IMR-90 (cell line): ENCODE data around the gene PRKCE. TPM values are rescaled to one million over a fixed set of nuclear protein-coding genes. Genes with fewer than 3 reads are reported as not detected.

Experiments used
- ATAC-seq: fragments of 200-7000 bp; cut with Tn5 transposase; 2 replicates; pipeline ENCODE4 v1.9.1; 2020; ENCODE audit warnings: low read depth, mild to moderate bottlenecking, moderate library complexity
- BruUV-seq: library from RNA; stranded (reverse); fragments of 400-500 nt; replicated peaks from 2 replicates; lab custom pipeline; 2021; lab: Mats Ljungman, UMichigan
- CTCF ChIA-PET: fragments of 300-600 bp; formaldehyde crosslinking; extraction: SDS; loops from one replicate; lab custom pipeline; 2021; ENCODE audit warnings: antibody characterized with exemption; lab: Yijun Ruan, JAX
- POLR2A ChIA-PET: fragments of 300-600 bp; sonication (Branson Sonifier 250); formaldehyde crosslinking; loops from one replicate; lab custom pipeline; 2022; ENCODE audit warnings: antibody characterized with exemption; ENCODE audit not compliant: unreplicated experiment; lab: Charles Lee
- DNase-seq: peaks from one replicate; pipeline ENCODE4 v3.0.0; 2013
- H2AFZ ChIP-seq: replicated peaks from 2 replicates; pipeline ENCODE3; 2013; ENCODE audit warnings: low read length, mild to moderate bottlenecking; ENCODE audit not compliant: poor library complexity
- H2AK5ac ChIP-seq: 2 replicates; pipeline ENCODE4 v1.6.1; 2013; ENCODE audit warnings: low read depth, low read length, inconsistent platforms
- H2AK9ac ChIP-seq: replicated peaks from 2 replicates; pipeline ENCODE3; 2013; ENCODE audit warnings: mild to moderate bottlenecking, low read depth, low read length, moderate library complexity; ENCODE audit not compliant: poor library complexity
- H2BK120ac ChIP-seq: 2 replicates; pipeline ENCODE4 v1.6.1; 2013; ENCODE audit warnings: low read depth, low read length, inconsistent platforms
- H2BK15ac ChIP-seq: 3 replicates; pipeline ENCODE4 v1.6.1; 2013; ENCODE audit warnings: low read depth, low read length, inconsistent platforms
- H2BK20ac ChIP-seq: 2 replicates; pipeline ENCODE4 v1.6.1; 2013; ENCODE audit warnings: low read depth, mild to moderate bottlenecking, inconsistent platforms, low read length, moderate library complexity
- H2BK5ac ChIP-seq: 2 replicates; pipeline ENCODE4 v1.6.1; 2013; ENCODE audit warnings: mild to moderate bottlenecking, low read depth, low read length, inconsistent platforms; ENCODE audit not compliant: poor library complexity, severe bottlenecking
- H3K14ac ChIP-seq: replicated peaks from 2 replicates; pipeline ENCODE4 v1.6.1; 2013; ENCODE audit warnings: low read depth, low read length, inconsistent platforms
- H3K18ac ChIP-seq: 2 replicates; pipeline ENCODE4 v1.6.1; 2013; ENCODE audit warnings: low read depth, low read length, control low read depth
- H3K23ac ChIP-seq: 2 replicates; pipeline ENCODE4 v1.6.1; 2013; ENCODE audit warnings: low read depth, low read length, inconsistent platforms
- H3K27ac ChIP-seq: 2 replicates; pipeline ENCODE4 v1.5.1; 2013; ENCODE audit warnings: mild to moderate bottlenecking, control low read depth, low read length; ENCODE audit not compliant: insufficient read depth
- H3K27me3 ChIP-seq: 2 replicates; pipeline ENCODE4 v1.6.1; 2013; ENCODE audit warnings: low read length; ENCODE audit not compliant: control insufficient read depth, insufficient read depth
- H3K36me3 ChIP-seq: 2 replicates; pipeline ENCODE4 v1.6.1; 2013; ENCODE audit warnings: low read length, mixed read lengths; ENCODE audit not compliant: control insufficient read depth, insufficient read depth
- H3K4ac ChIP-seq: 2 replicates; pipeline ENCODE4 v1.6.1; 2013; ENCODE audit warnings: low read depth, low read length, inconsistent platforms
- H3K4me1 ChIP-seq: 2 replicates; pipeline ENCODE4 v1.6.1; 2013; ENCODE audit warnings: low read length, mixed read lengths; ENCODE audit not compliant: control insufficient read depth, insufficient read depth
- H3K4me2 ChIP-seq: 2 replicates; pipeline ENCODE4 v1.6.1; 2013; ENCODE audit warnings: low read depth, mild to moderate bottlenecking, control low read depth, low read length, moderate library complexity
- H3K4me3 ChIP-seq: 2 replicates; pipeline ENCODE4 v1.5.1; 2013; ENCODE audit warnings: low read depth, mild to moderate bottlenecking, control low read depth, low read length, moderate library complexity; ENCODE audit not compliant: insufficient read depth
- H3K56ac ChIP-seq: 2 replicates; pipeline ENCODE4 v1.6.1; 2013; ENCODE audit warnings: low read length, inconsistent platforms; ENCODE audit not compliant: insufficient read depth; ENCODE audit errors: extremely low read depth
- H3K79me1 ChIP-seq, 2 experiments: 2 replicates each; pipeline ENCODE4 v1.6.1; 2013; ENCODE audit warnings: low read length in 2 of 2, inconsistent platforms in 1 of 2, low read depth in 1 of 2
- H3K9ac ChIP-seq: 2 replicates; pipeline ENCODE4 v1.6.1; 2013; ENCODE audit warnings: low read depth, low read length, control low read depth
- H3K9me1 ChIP-seq: 2 replicates; pipeline ENCODE4 v1.6.1; 2013; ENCODE audit warnings: low read length, inconsistent platforms; ENCODE audit not compliant: insufficient read depth
- H3K9me3 ChIP-seq: 2 replicates; pipeline ENCODE4 v1.6.1; 2013; ENCODE audit warnings: low read length; ENCODE audit not compliant: control insufficient read depth, insufficient read depth
- H4K20me1 ChIP-seq: 2 replicates; pipeline ENCODE4 v1.6.1; 2013; ENCODE audit warnings: low read length, inconsistent platforms; ENCODE audit not compliant: insufficient read depth
- H4K5ac ChIP-seq: 2 replicates; pipeline ENCODE4 v1.6.1; 2013; ENCODE audit warnings: mild to moderate bottlenecking, low read depth, low read length, control low read depth
- H4K8ac ChIP-seq, 2 experiments: 2 replicates each; pipeline ENCODE4 v1.6.1; 2013; ENCODE audit warnings: low read depth in 2 of 2, low read length in 2 of 2, control low read depth in 1 of 2, inconsistent platforms in 1 of 2
- H4K91ac ChIP-seq: 2 replicates; pipeline ENCODE4 v1.6.1; 2013; ENCODE audit warnings: low read depth, low read length, inconsistent platforms; ENCODE audit not compliant: insufficient read depth
- BHLHE40 ChIP-seq: fragments of 150-350 bp; IDR thresholded peaks from 2 replicates; pipeline ENCODE4 v1.6.1; 2016; ENCODE audit warnings: mild to moderate bottlenecking, low read depth, low read length
- CEBPB ChIP-seq: IDR thresholded peaks from 2 replicates; pipeline ENCODE4 v1.6.1; 2012; ENCODE audit warnings: low read depth, low read length, improper control_type of control experiment
- CHD1 ChIP-seq: IDR thresholded peaks from 2 replicates; pipeline ENCODE4 v1.6.1; 2012; ENCODE audit warnings: low read depth, low read length, improper control_type of control experiment
- CTCF ChIP-seq: conservative IDR thresholded peaks from 2 replicates; pipeline ENCODE4 v1.5.1; 2012; ENCODE audit warnings: mild to moderate bottlenecking, low read depth, low read length, improper control_type of control experiment
- ELK1 ChIP-seq: fragments of 150-350 bp; IDR thresholded peaks from 2 replicates; pipeline ENCODE4 v1.6.1; 2016; ENCODE audit warnings: low read depth, mild to moderate bottlenecking, low read length, moderate library complexity, borderline replicate concordance
- FOS ChIP-seq: fragments of 150-350 bp; IDR thresholded peaks from 2 replicates; pipeline ENCODE4 v1.6.1; 2016; ENCODE audit warnings: low read depth, low read length
- MAFK ChIP-seq: IDR thresholded peaks from 2 replicates; pipeline ENCODE4 v1.6.1; 2012; ENCODE audit warnings: low read depth, low read length, improper control_type of control experiment
- MAZ ChIP-seq: IDR thresholded peaks from 2 replicates; pipeline ENCODE4 v1.6.1; 2012; ENCODE audit warnings: low read depth, mild to moderate bottlenecking, low read length, improper control_type of control experiment, moderate library complexity, borderline replicate concordance
- MXI1 ChIP-seq: IDR thresholded peaks from 2 replicates; pipeline ENCODE4 v1.6.1; 2012; ENCODE audit warnings: low read depth, mild to moderate bottlenecking, low read length, moderate library complexity, borderline replicate concordance
- NFE2L2 ChIP-seq: fragments of 150-350 bp; IDR thresholded peaks from 2 replicates; pipeline ENCODE4 v1.6.1; 2016; ENCODE audit warnings: low read depth, mild to moderate bottlenecking, low read length
- POLR2A ChIP-seq: IDR thresholded peaks from 2 replicates; pipeline ENCODE4 v1.6.1; 2012; ENCODE audit warnings: mild to moderate bottlenecking, low read depth, low read length
- RAD21 ChIP-seq: IDR thresholded peaks from 2 replicates; pipeline ENCODE4 v1.6.1; 2012; ENCODE audit warnings: low read length, improper control_type of control experiment
- RCOR1 ChIP-seq: IDR thresholded peaks from 2 replicates; pipeline ENCODE4 v1.6.1; 2012; ENCODE audit warnings: mild to moderate bottlenecking, low read length, improper control_type of control experiment; ENCODE audit not compliant: insufficient replicate concordance
- RFX5 ChIP-seq: IDR thresholded peaks from 2 replicates; pipeline ENCODE4 v1.8.0; 2012; ENCODE audit warnings: low read depth, mild to moderate bottlenecking, low read length, moderate library complexity
- SMC3 ChIP-seq: fragments of 150-350 bp; IDR thresholded peaks from 2 replicates; pipeline ENCODE4 v1.6.1; 2016; ENCODE audit warnings: low read depth, mild to moderate bottlenecking, antibody characterized with exemption, low read length, moderate library complexity
- USF2 ChIP-seq: fragments of 150-350 bp; IDR thresholded peaks from 2 replicates; pipeline ENCODE4 v1.6.1; 2017; ENCODE audit warnings: mild to moderate bottlenecking, antibody characterized with exemption, low read length, low read depth
- dilution Hi-C: fragments of 300-500 bp; cut with HindIII; formaldehyde crosslinking; loops from one replicate; pipeline ENCODE4 v1.14.3; 2018; ENCODE audit warnings: low sequenced_read_pairs; ENCODE audit not compliant: unreplicated experiment
- in situ Hi-C: fragments of 300-500 bp; cut with MboI; formaldehyde crosslinking; loops from 3 replicates; pipeline ENCODE4 v1.14.3; 2019; ENCODE audit warnings: low sequenced_read_pairs, inconsistent platforms, mixed read lengths
- intact Hi-C: fragments of 100-400 bp; cut with micrococcal nuclease; formaldehyde crosslinking; loops from 2 replicates; pipeline ENCODE4 v1.10.0; 2022
- polyA plus RNA-seq, 3 experiments: library from polyadenylated mRNA; depleted of rRNA; stranded (reverse); fragments of >200 nt; gene quantifications; 2 replicates each; pipeline ENCODE4 v1.2.3, GENCODE V29; 2012; ENCODE audit warnings: low replicate concordance in 1 of 3
- total RNA-seq: library from RNA; depleted of rRNA; stranded (reverse); fragments of >200 nt; gene quantifications from 2 replicates; pipeline ENCODE4 v1.2.3, GENCODE V29; 2012

Gene PRKCE
- total and polyA plus RNA-seq, 2 of the 4 experiments (the other 2 are of a cell fraction): 8.1 to 32.4 TPM

- dilution Hi-C loops (no loop called here), in situ Hi-C loops (no loop called here), intact Hi-C loops (no loop called here)
- H3K9me3 ChIP-seq: no peaks in the 10 kb centered on the region
- DNase-seq: no peak
- no peak overlapping the region for H4K8ac ChIP-seq
- H3K4me3 ChIP-seq: no peak overlapping the region
- TF ChIP-seq NFE2L2 (no peak), CEBPB (no peak), MAFK (no peak), POLR2A (no peak), CHD1 (no peak), CTCF (no peak), USF2 (no peak), ELK1 (no peak), SMC3 (no peak), RAD21 (no peak), RFX5 (no peak), BHLHE40 (no peak), MXI1 (no peak), MAZ (no peak), FOS (no peak), RCOR1 (no peak)
- H3K23ac ChIP-seq: no peak overlapping the region
- no peak overlapping the region for H2BK5ac ChIP-seq
- no peak overlapping the region for H2AK5ac ChIP-seq
- H3K27me3 ChIP-seq: no peaks in the 10 kb centered on the region
- no peak overlapping the region for H3K4me2 ChIP-seq
- ChIA-PET CTCF (no interaction called here), POLR2A (no interaction called here)
- no peaks in the 10 kb centered on the region for H3K36me3 ChIP-seq
- no peak overlapping the region for H4K91ac ChIP-seq
- H3K9me1 ChIP-seq: peaks cover 5% of the 10 kb centered on the region
- H2BK20ac ChIP-seq: no peak overlapping the region
- no peak overlapping the region for H2AK9ac ChIP-seq
- H3K4ac ChIP-seq: no peak overlapping the region; the same call in 1 of the 2 replicates
- H2AFZ ChIP-seq: no peak overlapping the region
- H3K9ac ChIP-seq: no peak overlapping the region
- peaks cover 0 to 3% of the 10 kb centered on the region in 2 experiments; a peak in 1 of 4 replicates for H3K79me1 ChIP-seq
- H2BK15ac ChIP-seq: no peak overlapping the region
- H2BK120ac ChIP-seq: no peak overlapping the region
- no peak overlapping the region; the same call in 1 of the 2 replicates for H3K14ac ChIP-seq
- H4K20me1 ChIP-seq: no peaks in the 10 kb centered on the region
- no peak overlapping the region for H4K5ac ChIP-seq
- no peak for ATAC-seq
- H3K56ac ChIP-seq: no peak overlapping the region
- H3K4me1 ChIP-seq: peaks cover 5% of the 10 kb centered on the region; the same call in 1 of the 2 replicates
- H3K27ac ChIP-seq: no peak overlapping the region
- H3K18ac ChIP-seq: no peak overlapping the region
- BruUV-seq: no TSS peak
Observed at GRCh38 chr2:46045888-46046287, 394.4 kb downstream of the PRKCE start.
